Panc1 (cell line): Measurements from ENCODE around the gene SELENOS. TPM values are rescaled to one million over a fixed set of nuclear protein-coding genes. Genes with fewer than 3 reads are reported as not detected.

ENCODE experiments used
- ATAC-seq: fragments of 200-7000 bp; cut with Tn5 transposase; 2 replicates; pipeline ENCODE4 v1.9.1; 2020; ENCODE audit warnings: mild to moderate bottlenecking, moderate library complexity
- BruUV-seq: library from RNA; stranded (reverse); fragments of 400-500 nt; replicated peaks from 2 replicates; lab custom pipeline; 2021; lab: Mats Ljungman, UMichigan
- CTCF ChIA-PET: fragments of 300-600 bp; sonication (Branson Sonifier 250); formaldehyde crosslinking; loops from one replicate; lab custom pipeline; 2022; ENCODE audit warnings: antibody characterized with exemption; lab: Charles Lee
- POLR2A ChIA-PET: fragments of 300-600 bp; sonication (Branson Sonifier 250); formaldehyde crosslinking; loops from one replicate; lab custom pipeline; 2022; ENCODE audit warnings: antibody characterized with exemption; lab: Charles Lee
- DNase-seq: peaks from one replicate; pipeline ENCODE4 v3.0.0-alpha.2; 2010; ENCODE audit warnings: low read depth, low spot score
- H3K27ac ChIP-seq: 2 replicates; pipeline ENCODE4 v1.5.1; 2011; ENCODE audit warnings: mild to moderate bottlenecking, low read length, inconsistent platforms
- H3K27me3 ChIP-seq: fragments of 200-500 bp; sonication (Bioruptor generic); 2 replicates; pipeline ENCODE4 v1.6.0; 2014; ENCODE audit warnings: low read length, inconsistent platforms; ENCODE audit not compliant: control insufficient read depth, insufficient read depth
- H3K36me3 ChIP-seq: fragments of 200-500 bp; sonication (Bioruptor generic); 2 replicates; pipeline ENCODE4 v1.5.1; 2014; ENCODE audit warnings: inconsistent platforms, mild to moderate bottlenecking, low read length, moderate library complexity; ENCODE audit not compliant: control insufficient read depth, insufficient read depth
- H3K4me1 ChIP-seq: 2 replicates; pipeline ENCODE4 v1.5.1; 2011; ENCODE audit warnings: inconsistent platforms, mild to moderate bottlenecking, low read length, moderate library complexity; ENCODE audit not compliant: control insufficient read depth, insufficient read depth
- H3K4me3 ChIP-seq, 2 experiments: 2 replicates each; pipeline ENCODE4 v1.5.1; 2011 to 2012; ENCODE audit warnings: low read depth in 2 of 2, low read length in 2 of 2, mild to moderate bottlenecking in 2 of 2, inconsistent platforms in 1 of 2, moderate library complexity in 1 of 2
- H3K9me3 ChIP-seq: fragments of 200-500 bp; sonication (Bioruptor generic); 2 replicates; pipeline ENCODE4 v1.5.1; 2014; ENCODE audit warnings: low read depth, mild to moderate bottlenecking, inconsistent platforms, low read length, moderate library complexity; ENCODE audit not compliant: control insufficient read depth, insufficient read depth
- POLR2AphosphoS5 ChIP-seq: IDR thresholded peaks from 2 replicates; pipeline ENCODE4 v1.6.1; 2012; ENCODE audit warnings: mild to moderate bottlenecking, low read depth, low read length, moderate library complexity
- SIN3A ChIP-seq: IDR thresholded peaks from 2 replicates; pipeline ENCODE4 v1.6.1; 2012; ENCODE audit warnings: low read depth, mild to moderate bottlenecking, low read length, moderate library complexity, borderline replicate concordance; ENCODE audit not compliant: insufficient read depth
- TCF7L2 ChIP-seq: IDR thresholded peaks from 2 replicates; pipeline ENCODE4 v1.6.1; 2011; ENCODE audit warnings: mild to moderate bottlenecking, low read depth, low read length, inconsistent platforms
- in situ Hi-C: cut with HindIII; loops from 2 replicates; pipeline ENCODE4 v1.10.0; 2016; ENCODE audit warnings: low sequenced_read_pairs, low pct_unique_long_range_greater_than_20kb
- intact Hi-C: fragments of 100-400 bp; cut with micrococcal nuclease; formaldehyde crosslinking; loops from one replicate; pipeline ENCODE4 v1.10.0; 2022; ENCODE audit not compliant: unreplicated experiment
- total RNA-seq: library from RNA; stranded (reverse); gene quantifications from one replicate; pipeline ENCODE4 v1.2.1, GENCODE V29; 2021; ENCODE audit not compliant: unreplicated experiment
- TF ChIP-seq, protein P1 (sequence below), 2 experiments: IDR thresholded peaks; 2 replicates each; pipeline ENCODE4 v1.6.1; 2011 to 2012; ENCODE audit warnings: low read depth in 2 of 2, control low read depth in 1 of 2, low read length in 1 of 2, mild to moderate bottlenecking in 1 of 2, moderate library complexity in 1 of 2; ENCODE audit not compliant: insufficient read depth in 1 of 2
- TF ChIP-seq, protein P2 (sequence below): fragments of 450-650 bp; IDR thresholded peaks from 2 replicates; pipeline ENCODE4 v1.5.1; 2017; ENCODE audit warnings: mild to moderate bottlenecking

The SELENOS gene
- total RNA-seq, 1 experiment from 2014 or later: 74.9 TPM

DNA sequence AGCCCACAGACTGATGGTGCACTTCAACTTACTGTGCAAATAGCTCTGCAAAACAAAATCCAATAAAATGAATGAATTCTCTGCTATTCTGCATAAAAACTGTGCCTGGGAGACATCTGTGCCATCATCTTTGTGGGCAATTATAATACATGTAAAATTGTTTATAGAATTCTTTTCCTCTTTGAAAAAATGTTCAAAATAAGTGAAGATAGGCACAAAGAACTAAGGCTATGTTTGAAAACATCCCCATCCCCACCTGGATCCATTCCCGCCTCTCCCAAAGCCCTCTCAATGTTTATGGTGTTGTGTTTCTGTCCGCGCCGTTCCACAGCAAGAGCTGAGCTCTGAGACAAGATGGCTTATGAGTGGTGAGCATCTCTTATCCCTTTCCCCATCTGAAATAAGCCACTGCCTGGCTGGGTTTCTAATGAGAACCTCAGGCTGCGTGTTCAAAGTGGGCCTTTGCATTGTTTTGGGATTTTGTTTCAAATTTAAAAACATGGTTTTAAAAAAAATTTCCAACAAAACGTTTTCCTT lies 40.1 kb upstream of the SELENOS start:
- Histone ChIP-seq H3K36me3 (no peaks in the 10 kb centered on the region), H3K4me1 (no peaks in the 10 kb centered on the region), H3K27ac (no peak overlapping the region), H3K9me3 (no peaks in the 10 kb centered on the region), H3K4me3 (no peak overlapping the region), H3K27me3 (no peaks in the 10 kb centered on the region)
- intact Hi-C loops: no loop called here
- POLR2A ChIA-PET: no interaction called here
- no TSS peak for BruUV-seq
- CTCF ChIA-PET: interaction anchor here (0.5 kb wide), 1 partner anchor 59 kb away, joined by 4 read pairs; no protein-coding TSS in a partner anchor
- ATAC-seq (no peak), DNase-seq (no peak)
- in situ Hi-C loops: no loop called here
- TF ChIP-seq, protein P1, sequence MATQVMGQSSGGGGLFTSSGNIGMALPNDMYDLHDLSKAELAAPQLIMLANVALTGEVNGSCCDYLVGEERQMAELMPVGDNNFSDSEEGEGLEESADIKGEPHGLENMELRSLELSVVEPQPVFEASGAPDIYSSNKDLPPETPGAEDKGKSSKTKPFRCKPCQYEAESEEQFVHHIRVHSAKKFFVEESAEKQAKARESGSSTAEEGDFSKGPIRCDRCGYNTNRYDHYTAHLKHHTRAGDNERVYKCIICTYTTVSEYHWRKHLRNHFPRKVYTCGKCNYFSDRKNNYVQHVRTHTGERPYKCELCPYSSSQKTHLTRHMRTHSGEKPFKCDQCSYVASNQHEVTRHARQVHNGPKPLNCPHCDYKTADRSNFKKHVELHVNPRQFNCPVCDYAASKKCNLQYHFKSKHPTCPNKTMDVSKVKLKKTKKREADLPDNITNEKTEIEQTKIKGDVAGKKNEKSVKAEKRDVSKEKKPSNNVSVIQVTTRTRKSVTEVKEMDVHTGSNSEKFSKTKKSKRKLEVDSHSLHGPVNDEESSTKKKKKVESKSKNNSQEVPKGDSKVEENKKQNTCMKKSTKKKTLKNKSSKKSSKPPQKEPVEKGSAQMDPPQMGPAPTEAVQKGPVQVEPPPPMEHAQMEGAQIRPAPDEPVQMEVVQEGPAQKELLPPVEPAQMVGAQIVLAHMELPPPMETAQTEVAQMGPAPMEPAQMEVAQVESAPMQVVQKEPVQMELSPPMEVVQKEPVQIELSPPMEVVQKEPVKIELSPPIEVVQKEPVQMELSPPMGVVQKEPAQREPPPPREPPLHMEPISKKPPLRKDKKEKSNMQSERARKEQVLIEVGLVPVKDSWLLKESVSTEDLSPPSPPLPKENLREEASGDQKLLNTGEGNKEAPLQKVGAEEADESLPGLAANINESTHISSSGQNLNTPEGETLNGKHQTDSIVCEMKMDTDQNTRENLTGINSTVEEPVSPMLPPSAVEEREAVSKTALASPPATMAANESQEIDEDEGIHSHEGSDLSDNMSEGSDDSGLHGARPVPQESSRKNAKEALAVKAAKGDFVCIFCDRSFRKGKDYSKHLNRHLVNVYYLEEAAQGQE (IDR thresholded peaks at IDR 0.05; ENCODE audit: insufficient read depth in 1 of 2, low read depth in 2 of 2, low read length in 1 of 2): no peak
- no peak for TF ChIP-seq TCF7L2
- no peak for TF ChIP-seq POLR2AphosphoS5
- TF ChIP-seq, protein P2, sequence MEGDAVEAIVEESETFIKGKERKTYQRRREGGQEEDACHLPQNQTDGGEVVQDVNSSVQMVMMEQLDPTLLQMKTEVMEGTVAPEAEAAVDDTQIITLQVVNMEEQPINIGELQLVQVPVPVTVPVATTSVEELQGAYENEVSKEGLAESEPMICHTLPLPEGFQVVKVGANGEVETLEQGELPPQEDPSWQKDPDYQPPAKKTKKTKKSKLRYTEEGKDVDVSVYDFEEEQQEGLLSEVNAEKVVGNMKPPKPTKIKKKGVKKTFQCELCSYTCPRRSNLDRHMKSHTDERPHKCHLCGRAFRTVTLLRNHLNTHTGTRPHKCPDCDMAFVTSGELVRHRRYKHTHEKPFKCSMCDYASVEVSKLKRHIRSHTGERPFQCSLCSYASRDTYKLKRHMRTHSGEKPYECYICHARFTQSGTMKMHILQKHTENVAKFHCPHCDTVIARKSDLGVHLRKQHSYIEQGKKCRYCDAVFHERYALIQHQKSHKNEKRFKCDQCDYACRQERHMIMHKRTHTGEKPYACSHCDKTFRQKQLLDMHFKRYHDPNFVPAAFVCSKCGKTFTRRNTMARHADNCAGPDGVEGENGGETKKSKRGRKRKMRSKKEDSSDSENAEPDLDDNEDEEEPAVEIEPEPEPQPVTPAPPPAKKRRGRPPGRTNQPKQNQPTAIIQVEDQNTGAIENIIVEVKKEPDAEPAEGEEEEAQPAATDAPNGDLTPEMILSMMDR: no peak
- TF ChIP-seq SIN3A: no peak

DNA sequence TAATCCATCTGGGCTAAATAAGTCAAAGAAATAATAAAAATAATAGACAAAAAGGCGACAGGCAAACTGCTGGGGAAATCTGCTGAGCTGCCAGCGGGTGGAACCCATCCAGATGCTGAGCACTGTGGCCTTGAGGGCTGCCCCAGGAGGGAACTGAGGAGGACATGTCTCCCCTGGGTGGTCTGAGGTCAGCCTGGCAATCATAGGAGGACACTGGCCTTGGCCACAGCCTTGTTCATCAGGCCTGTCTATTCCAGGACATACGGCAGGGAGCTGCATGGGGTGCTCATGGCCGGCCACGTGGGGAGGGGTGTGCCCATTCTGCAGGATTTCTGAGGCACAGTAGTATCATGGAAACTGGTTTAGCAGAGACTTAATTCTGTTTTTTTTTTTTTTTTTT lies 39.2 kb upstream of the SELENOS start:
- H3K27ac ChIP-seq: no peak overlapping the region
- TF ChIP-seq SIN3A: no peak
- TF ChIP-seq, protein P1 (IDR thresholded peaks at IDR 0.05; ENCODE audit: insufficient read depth in 1 of 2, low read depth in 2 of 2, low read length in 1 of 2): no peak
- TF ChIP-seq, protein P2: no peak
- no peak for TF ChIP-seq TCF7L2
- no peak for TF ChIP-seq POLR2AphosphoS5
- DNase-seq: no peak
- no peaks in the 10 kb centered on the region for H3K4me1 ChIP-seq
- ChIA-PET POLR2A (no interaction called here), CTCF (no interaction called here)
- no peak overlapping the region for H3K4me3 ChIP-seq
- H3K36me3 ChIP-seq: no peaks in the 10 kb centered on the region
- H3K9me3 ChIP-seq: no peaks in the 10 kb centered on the region
- no peak for ATAC-seq
- BruUV-seq: no TSS peak
- intact Hi-C loops (no loop called here), in situ Hi-C loops (no loop called here)
- no peaks in the 10 kb centered on the region for H3K27me3 ChIP-seq
